SK-N-SH (cell line): ENCODE results near the gene CCK. TPM values are rescaled to one million over a fixed set of nuclear protein-coding genes. Genes with fewer than 3 reads are reported as not detected.

Experiments
- CTCF ChIA-PET: fragments of 300-600, 350-600 bp; formaldehyde crosslinking; extraction: SDS; loops from one replicate; lab custom pipeline; 2021; lab: Yijun Ruan, JAX
- POLR2A ChIA-PET: fragments of 350-600 bp; sonication (Branson Sonifier 250); formaldehyde crosslinking; extraction: SDS; loops from one replicate; lab custom pipeline; 2020; ENCODE audit warnings: antibody characterized with exemption, inconsistent platforms; lab: Yijun Ruan, JAX
- DNase-seq: peaks from one replicate; pipeline ENCODE4 v3.0.0; 2012
- H2AFZ ChIP-seq: fragments of 200-600 bp; sonication (generic); 2 replicates; pipeline ENCODE4 v1.8.1; 2016; ENCODE audit warnings: antibody characterized with exemption, mild to moderate bottlenecking, low read depth
- H3F3A ChIP-seq: fragments of 200-600 bp; sonication (generic); replicated peaks from 2 replicates; pipeline ENCODE3; 2016; ENCODE audit warnings: antibody characterized with exemption, mild to moderate bottlenecking; ENCODE audit not compliant: insufficient read depth
- H3K27ac ChIP-seq, 2 experiments: fragments of 200-500 bp in 1 of 2; fragments of 200-600 bp in 1 of 2; sonication (Bioruptor generic) in 1 of 2; sonication (generic), shearing (Covaris generic) in 1 of 2; 2 replicates each; pipeline versions ENCODE4 v1.5.1 to v1.6.1; 2014 to 2016; ENCODE audit warnings: low read depth in 2 of 2, inconsistent platforms in 1 of 2, low read length in 1 of 2, mild to moderate bottlenecking in 1 of 2, mixed read lengths in 1 of 2
- H3K27me3 ChIP-seq: fragments of 200-600 bp; sonication (generic), shearing (Covaris generic); 2 replicates; pipeline ENCODE4 v1.6.1; 2016; ENCODE audit warnings: mixed run types; ENCODE audit not compliant: insufficient read depth
- H3K36me3 ChIP-seq, 2 experiments: fragments of 200-500 bp in 1 of 2; fragments of 200-600 bp in 1 of 2; sonication (Bioruptor generic) in 1 of 2; sonication (generic) in 1 of 2; replicated peaks in 1 of 2; 2 replicates each; pipeline versions ENCODE3 to v1.5.1; 2014 to 2016; ENCODE audit warnings: low read length in 1 of 2, mild to moderate bottlenecking in 1 of 2; ENCODE audit not compliant: insufficient read depth in 2 of 2, control insufficient read depth in 1 of 2
- H3K4me1 ChIP-seq, 2 experiments: fragments of 200-500 bp in 1 of 2; fragments of 200-600 bp in 1 of 2; sonication (Bioruptor generic) in 1 of 2; sonication (generic), shearing (Covaris generic) in 1 of 2; 2 replicates each; pipeline versions ENCODE4 v1.5.1 to v1.6.1; 2014 to 2016; ENCODE audit warnings: low read depth in 1 of 2, low read length in 1 of 2, mixed run types in 1 of 2; ENCODE audit not compliant: insufficient read depth in 2 of 2, control insufficient read depth in 1 of 2
- H3K4me2 ChIP-seq: fragments of 200-600 bp; sonication (generic), shearing (Covaris generic); 2 replicates; pipeline ENCODE4 v1.6.1; 2017; ENCODE audit warnings: mixed run types
- H3K4me3 ChIP-seq, 2 experiments: fragments of 200-500 bp in 1 of 2; fragments of 200-600 bp in 1 of 2; sonication (Bioruptor generic) in 1 of 2; sonication (generic), shearing (Covaris generic) in 1 of 2; 2 replicates each; pipeline versions ENCODE4 v1.5.1 to v1.8.1; 2014 to 2016; ENCODE audit warnings: low read depth in 2 of 2, inconsistent platforms in 1 of 2, low read length in 1 of 2, mild to moderate bottlenecking in 1 of 2, mixed read lengths in 1 of 2, moderate library complexity in 1 of 2
- H3K79me2 ChIP-seq: fragments of 200-600 bp; sonication (generic); 2 replicates; pipeline ENCODE4 v1.8.1; 2017; ENCODE audit warnings: mild to moderate bottlenecking; ENCODE audit not compliant: insufficient read depth
- H3K9ac ChIP-seq: fragments of 200-600 bp; sonication (generic); 2 replicates; pipeline ENCODE4 v1.6.1; 2017; ENCODE audit warnings: mixed run types
- H3K9me2 ChIP-seq: fragments of 200-600 bp; sonication (generic); 2 replicates; pipeline ENCODE4 v1.6.1; 2017; ENCODE audit warnings: mixed run types
- H3K9me3 ChIP-seq: fragments of 200-600 bp; sonication (generic); 2 replicates; pipeline ENCODE4 v1.6.1; 2017; ENCODE audit warnings: mixed run types, mild to moderate bottlenecking, moderate library complexity
- H4K20me1 ChIP-seq: fragments of 200-600 bp; sonication (generic); 2 replicates; pipeline ENCODE4 v1.6.1; 2017; ENCODE audit warnings: mild to moderate bottlenecking, mixed run types; ENCODE audit not compliant: insufficient read depth
- CTCF ChIP-seq: fragments of 200-600 bp; sonication (generic); IDR thresholded peaks from 2 replicates; pipeline ENCODE4 v1.6.1; 2017; ENCODE audit warnings: antibody characterized with exemption, mild to moderate bottlenecking, moderate library complexity
- FOXJ3 ChIP-seq: sonication (generic); formaldehyde crosslinking; IDR thresholded peaks from 2 replicates; pipeline ENCODE4 v1.5.1; 2020; ENCODE audit warnings: mild to moderate bottlenecking, missing genetic modification reagents
- IRF3 ChIP-seq: fragments of 150-350 bp; IDR thresholded peaks from 2 replicates; pipeline ENCODE4 v1.6.1; 2016; ENCODE audit warnings: mild to moderate bottlenecking, low read depth, low read length
- MEF2A ChIP-seq: IDR thresholded peaks from 2 replicates; pipeline ENCODE4 v1.4.0; 2012; ENCODE audit warnings: low read depth, borderline replicate concordance
- NFIC ChIP-seq: IDR thresholded peaks from 2 replicates; pipeline ENCODE4 v1.4.0; 2012; ENCODE audit warnings: borderline replicate concordance
- NRF1 ChIP-seq: IDR thresholded peaks from 2 replicates; pipeline ENCODE4 v1.6.1; 2012; ENCODE audit warnings: low read depth, mild to moderate bottlenecking, low read length
- PBX3 ChIP-seq: IDR thresholded peaks from 2 replicates; pipeline ENCODE4; 2012
- RAD21 ChIP-seq: IDR thresholded peaks from 2 replicates; pipeline ENCODE4 v1.6.1; 2012; ENCODE audit warnings: mild to moderate bottlenecking, low read length
- RCOR1 ChIP-seq: fragments of 150-350 bp; IDR thresholded peaks from 2 replicates; pipeline ENCODE4 v1.6.1; 2017; ENCODE audit warnings: antibody characterized with exemption, low read length
- REST ChIP-seq: IDR thresholded peaks from 2 replicates; pipeline ENCODE4 v1.6.1; 2012; ENCODE audit warnings: mild to moderate bottlenecking, low read depth, low read length, moderate library complexity
- RXRA ChIP-seq: IDR thresholded peaks from 2 replicates; pipeline ENCODE4 v1.4.0; 2012; ENCODE audit warnings: low read depth, mild to moderate bottlenecking, borderline replicate concordance
- TCF12 ChIP-seq: IDR thresholded peaks from 2 replicates; pipeline ENCODE4 v1.4.0; 2012
- USF2 ChIP-seq: fragments of 150-350 bp; IDR thresholded peaks from 2 replicates; pipeline ENCODE4 v1.6.1; 2017; ENCODE audit warnings: antibody characterized with exemption, low read length, low read depth, borderline replicate concordance
- WGBS: methylation state at CpG from one replicate; pipeline ENCODE4 v1.1.6; 2017; ENCODE audit warnings: low lambda C conversion rate; 5-methylcytosine and 5-hydroxymethylcytosine counted together
- polyA plus RNA-seq, 3 experiments: library from polyadenylated mRNA; depleted of rRNA; stranded (reverse); fragments of >200 nt; gene quantifications; 2 replicates each; pipeline ENCODE4 v1.2.3, GENCODE V29; 2012
- TF ChIP-seq, protein P1 (sequence below): IDR thresholded peaks from 2 replicates; pipeline ENCODE4 v1.4.0; 2012; ENCODE audit warnings: low read depth, borderline replicate concordance

The CCK gene
- polyA plus RNA-seq, 1 of the 3 experiments (the other 2 are of a cell fraction), result not detected

GRCh38 chr3:42276141-42277132, 10.5 kb upstream of the CCK start:
- H2AFZ ChIP-seq, result no peak overlapping the region
- no peak overlapping the region for H3K4me3 ChIP-seq
- H3K4me1 ChIP-seq, result peaks cover 0 to 8% of the 10 kb centered on the region in 2 experiments; a peak in 1 of 4 replicates
- H3K79me2 ChIP-seq, result no peaks in the 10 kb centered on the region
- WGBS, result 9% methylated on average over 3 of the region's 3 CpGs
- H3K27ac ChIP-seq, result no peak overlapping the region
- no peaks in the 10 kb centered on the region for H4K20me1 ChIP-seq
- no peaks in the 10 kb centered on the region for H3K27me3 ChIP-seq
- no peaks in the 10 kb centered on the region for H3K9me2 ChIP-seq
- POLR2A ChIA-PET, result no interaction called here
- H3K9ac ChIP-seq, result no peak overlapping the region
- H3K9me3 ChIP-seq, result no peaks in the 10 kb centered on the region
- H3K36me3 ChIP-seq, result no peaks in the 10 kb centered on the region
- no peak overlapping the region for H3K4me2 ChIP-seq
- TF ChIP-seq PBX3, result no peak
- no peak for TF ChIP-seq USF2
- no peak for TF ChIP-seq IRF3
- no peak for TF ChIP-seq NRF1
- no peak for TF ChIP-seq FOXJ3 (CRISPR knock-in tag)
- no peak for TF ChIP-seq NFIC
- no peaks in the 10 kb centered on the region for H3F3A ChIP-seq
- DNase-seq, result no peak
- CTCF ChIA-PET, result interaction anchor here (1.0 kb wide), 1 partner anchor 29 kb away, joined by 3 read pairs; no protein-coding TSS in a partner anchor

GRCh38 chr3:42275217-42275616, 9.2 kb upstream of the CCK start:
- ChIA-PET POLR2A (no interaction called here), CTCF (no interaction called here)
- no peak overlapping the region for H2AFZ ChIP-seq
- H3K36me3 ChIP-seq, result no peaks in the 10 kb centered on the region
- H3K4me3 ChIP-seq, result no peak overlapping the region
- H3K79me2 ChIP-seq, result no peaks in the 10 kb centered on the region
- H3K27ac ChIP-seq, result no peak overlapping the region
- H3F3A ChIP-seq, result no peaks in the 10 kb centered on the region
- H3K9ac ChIP-seq, result no peak overlapping the region
- no peak overlapping the region for H3K4me2 ChIP-seq
- H3K27me3 ChIP-seq, result no peaks in the 10 kb centered on the region
- H3K4me1 ChIP-seq, result peaks cover 0 to 8% of the 10 kb centered on the region in 2 experiments; a peak in 1 of 4 replicates
- 13% methylated on average over 1 of the region's 1 CpG for WGBS
- H4K20me1 ChIP-seq, result no peaks in the 10 kb centered on the region
- H3K9me2 ChIP-seq, result no peaks in the 10 kb centered on the region
- H3K9me3 ChIP-seq, result no peaks in the 10 kb centered on the region
- DNase-seq, result no peak
- no peak for TF ChIP-seq RAD21
- no peak for TF ChIP-seq MEF2A
- TF ChIP-seq USF2, result no peak
- TF ChIP-seq, protein P1, sequence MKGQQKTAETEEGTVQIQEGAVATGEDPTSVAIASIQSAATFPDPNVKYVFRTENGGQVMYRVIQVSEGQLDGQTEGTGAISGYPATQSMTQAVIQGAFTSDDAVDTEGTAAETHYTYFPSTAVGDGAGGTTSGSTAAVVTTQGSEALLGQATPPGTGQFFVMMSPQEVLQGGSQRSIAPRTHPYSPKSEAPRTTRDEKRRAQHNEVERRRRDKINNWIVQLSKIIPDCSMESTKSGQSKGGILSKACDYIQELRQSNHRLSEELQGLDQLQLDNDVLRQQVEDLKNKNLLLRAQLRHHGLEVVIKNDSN, result no peak
- no peak for TF ChIP-seq RCOR1
- TF ChIP-seq REST, result no peak
- TF ChIP-seq RXRA, result no peak
- TF ChIP-seq NRF1, result no peak
- no peak for TF ChIP-seq CTCF
- TF ChIP-seq TCF12, result no peak
